ENCODE results near the gene ARL4D.
"Not testable (repeated sequence)": the region's sequence is repeated elsewhere in the genome, so short reads cannot be mapped to it uniquely, and the experiment has no call there.

ARL4D gene

DNA sequence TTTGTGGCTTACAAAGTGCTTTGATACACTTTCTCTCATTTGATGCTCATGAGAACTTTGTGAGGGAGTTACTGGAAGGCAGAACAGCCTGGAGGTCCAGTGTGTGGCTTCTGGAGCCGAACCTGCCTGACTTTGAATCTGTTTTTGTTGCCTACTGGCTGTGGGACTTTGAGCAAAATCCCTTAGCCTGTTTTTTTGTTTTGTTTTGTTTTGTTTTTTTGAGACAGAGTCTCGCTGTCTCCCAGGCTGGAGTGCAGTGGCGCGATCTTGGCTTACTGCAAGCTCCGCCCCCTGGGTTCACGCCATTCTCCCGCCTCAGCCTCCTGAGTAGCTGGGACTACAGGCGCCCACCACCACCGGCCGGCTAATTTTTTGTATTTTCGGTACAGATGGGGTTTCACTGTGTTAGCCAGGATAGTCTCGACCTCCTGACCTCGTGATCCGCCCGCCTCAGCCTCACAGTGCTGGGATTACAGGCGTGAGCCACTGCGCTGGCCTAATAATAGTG is 20.6 kb downstream of the ARL4D start:
- DNase-seq (ENCODE audit: low read depth in 2 of 2, low spot score in 1 of 2) = not testable (repeated sequence)

DNA sequence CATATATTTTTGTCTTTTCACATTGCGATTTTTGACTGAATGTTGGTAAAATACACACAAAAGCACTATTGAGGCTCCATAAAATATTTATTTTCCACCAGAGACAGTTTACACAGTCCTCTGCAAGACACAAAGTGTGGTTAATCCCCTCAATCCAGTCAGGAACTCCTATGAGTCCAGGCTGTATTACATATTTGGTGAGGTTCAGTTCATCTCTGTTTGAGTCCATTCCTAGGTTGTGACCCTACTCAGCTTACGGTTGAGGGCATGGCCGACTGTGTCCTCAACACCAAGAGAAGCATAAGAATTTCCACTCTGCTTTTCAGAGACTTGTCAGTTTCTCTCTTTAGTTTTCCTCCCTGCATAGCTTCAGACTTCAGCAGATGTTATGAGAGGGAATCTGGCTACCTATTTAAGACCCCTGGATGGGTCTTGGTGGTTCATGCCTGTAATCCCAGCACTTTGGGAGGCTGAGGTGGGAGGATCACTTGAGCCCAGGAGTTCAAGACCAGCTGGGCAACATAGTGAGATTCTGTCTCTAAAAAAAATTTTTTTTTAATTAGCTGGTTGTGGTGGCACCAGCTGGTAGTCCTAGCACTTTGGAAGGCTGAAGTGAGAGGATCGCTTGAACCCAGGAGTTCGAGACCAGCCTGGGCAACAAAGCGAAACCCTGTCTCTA is 25.1 kb downstream of the ARL4D start:
- DNase-seq (ENCODE audit: low read depth in 2 of 2, low spot score in 1 of 2) = no peak

DNA sequence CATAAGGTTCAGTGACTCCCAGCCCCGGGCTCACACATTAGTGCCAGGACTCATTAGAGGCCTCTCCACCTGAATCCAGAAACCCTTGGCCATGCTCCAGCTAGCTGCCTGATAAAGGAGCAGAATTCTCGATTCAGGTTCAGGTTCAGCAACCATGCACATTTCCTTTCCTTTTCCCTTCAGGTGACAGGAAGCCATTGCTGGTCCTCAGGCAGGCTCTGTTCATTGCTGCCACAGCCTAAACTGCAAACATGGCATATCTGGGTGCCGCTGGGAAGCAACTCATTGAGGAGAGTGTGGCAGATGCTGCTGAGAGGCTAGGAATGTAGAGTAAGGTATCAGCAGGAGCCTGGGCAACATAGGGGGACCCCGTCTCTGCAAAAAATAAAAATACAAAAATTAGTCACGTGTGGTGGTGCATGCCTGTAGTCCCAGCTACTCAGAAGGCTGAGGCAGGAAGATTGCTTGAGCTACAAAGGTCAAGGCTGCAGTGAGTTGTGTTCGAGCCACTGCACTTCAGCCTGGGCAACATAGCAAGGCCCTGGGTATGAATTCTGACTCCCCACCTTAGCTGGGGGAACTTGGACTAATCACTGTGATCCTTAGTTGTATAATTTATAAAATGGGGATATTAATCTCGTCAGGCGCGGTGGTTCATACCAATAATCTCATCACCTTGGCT is 28.7 kb downstream of the ARL4D start:
- DNase-seq (ENCODE audit: low read depth in 2 of 2, low spot score in 1 of 2) = no peak

DNA sequence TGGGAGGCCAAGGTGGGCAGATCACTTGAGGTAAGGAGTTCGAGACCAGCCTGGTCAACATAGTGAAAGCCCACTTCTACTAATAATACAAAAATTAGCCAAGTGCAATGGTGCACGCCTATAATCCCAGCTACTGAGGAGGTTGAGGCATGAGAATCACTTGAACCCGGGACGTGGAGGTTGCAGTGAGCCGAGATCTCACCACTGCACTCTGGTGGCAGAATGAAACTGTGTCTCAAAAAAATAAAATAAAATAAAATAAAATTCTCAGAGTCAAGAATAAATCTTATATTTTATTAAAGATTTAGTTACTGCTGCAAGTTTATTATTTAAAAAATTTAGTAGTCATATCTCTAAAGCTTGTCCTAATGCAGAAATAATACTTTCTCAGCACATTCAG is 29.7 kb downstream of the ARL4D start:
- no peak for DNase-seq (ENCODE audit: low read depth in 2 of 2, low spot score in 1 of 2)

DNA sequence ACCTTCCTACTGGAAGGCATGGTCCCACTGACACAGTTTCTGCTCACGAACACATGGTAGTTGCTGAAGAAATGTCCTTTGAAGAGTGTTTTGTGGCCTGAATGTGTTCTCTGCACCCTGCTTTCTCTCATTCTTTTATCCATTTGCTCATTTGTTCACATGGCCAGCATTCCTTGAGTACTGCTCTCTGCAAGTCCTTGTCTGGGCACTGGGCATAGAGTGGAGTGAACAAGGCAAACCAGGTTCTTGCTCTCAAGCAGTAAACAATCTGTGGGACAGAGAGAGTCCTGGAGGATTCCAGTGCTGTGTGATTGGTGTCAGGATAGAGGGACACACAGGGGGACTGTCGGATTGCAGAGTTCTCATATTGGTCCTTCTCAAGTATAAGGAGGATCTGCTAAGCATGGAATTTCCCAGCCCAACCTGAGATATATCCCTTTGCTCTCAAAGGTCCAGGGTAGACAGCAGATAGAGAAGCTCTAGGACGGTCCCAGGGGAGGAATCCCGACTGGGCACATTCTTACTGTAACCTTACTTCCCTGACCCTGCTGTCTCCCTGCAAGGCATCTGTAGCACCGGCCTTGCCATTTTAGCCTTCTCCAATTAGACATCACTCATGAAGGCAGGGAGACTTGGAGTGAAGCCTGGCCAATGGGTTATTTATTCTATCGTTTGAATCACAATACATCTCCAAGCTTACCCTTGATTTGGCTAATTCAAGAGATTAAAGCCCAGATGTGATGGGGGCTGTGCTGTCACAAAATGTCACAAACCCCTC is 32.3 kb downstream of the ARL4D start:
- no peak for DNase-seq (ENCODE audit: low read depth in 2 of 2, low spot score in 1 of 2)

DNA sequence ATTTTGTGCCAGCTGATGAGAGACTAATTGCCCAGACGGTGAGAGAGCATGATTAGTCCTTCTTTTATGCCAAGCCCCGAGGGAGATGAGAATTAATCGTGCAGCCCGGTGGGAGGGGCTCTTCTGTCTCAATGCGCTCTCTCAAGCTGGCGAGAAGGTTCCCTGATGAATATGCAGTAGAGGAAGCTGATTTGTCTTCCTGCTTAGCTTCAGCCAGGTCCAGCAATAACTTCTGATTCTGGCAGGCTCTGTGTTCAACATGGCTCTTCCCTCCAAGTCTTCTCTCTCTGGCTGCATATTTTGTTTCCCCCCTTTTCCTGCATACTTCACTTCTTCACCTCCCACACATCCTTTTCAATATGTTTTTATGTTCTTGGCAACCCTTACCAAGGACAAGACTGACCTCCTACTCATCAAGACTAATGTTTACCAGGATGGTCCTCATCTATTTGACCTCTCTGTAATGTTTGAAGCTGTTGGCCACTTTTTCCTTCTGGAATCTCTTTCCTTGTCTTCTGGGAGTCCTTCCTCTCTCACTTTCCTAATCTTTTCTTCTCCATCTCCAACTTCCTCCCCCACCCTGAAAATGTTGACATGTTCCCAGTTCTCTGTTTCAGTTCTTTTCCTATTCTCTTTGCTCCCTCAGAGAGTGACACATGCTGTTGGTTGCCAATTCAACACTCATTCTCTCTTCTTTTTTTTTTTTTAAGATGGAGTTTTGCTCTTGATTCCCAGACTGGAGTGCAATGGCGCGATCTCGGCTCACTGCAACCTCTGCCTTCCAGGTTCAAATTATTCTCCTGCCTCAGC is 33.1 kb downstream of the ARL4D start:
- DNase-seq (ENCODE audit: low read depth in 2 of 2, low spot score in 1 of 2) = no peak

DNA sequence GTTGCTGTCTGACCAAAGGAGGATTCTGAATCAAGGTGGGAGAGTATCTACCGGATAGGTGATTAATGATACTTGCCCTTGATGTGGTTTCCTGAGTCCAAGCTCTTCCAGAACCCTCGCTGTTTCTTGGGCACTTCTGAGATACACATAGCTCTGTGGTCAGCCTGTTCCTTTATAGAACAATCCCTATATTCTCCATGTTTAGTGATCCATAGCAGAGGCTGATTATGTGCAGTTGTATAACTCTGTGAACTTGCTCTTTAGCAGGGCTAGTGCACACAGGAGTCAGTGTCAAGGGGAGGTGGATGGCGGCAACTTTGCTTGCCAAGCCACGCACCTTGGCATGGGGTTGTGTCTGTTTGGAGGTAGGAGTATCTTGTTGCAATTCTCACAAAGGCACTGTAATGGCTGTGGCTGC is 36.1 kb downstream of the ARL4D start:
- DNase-seq (ENCODE audit: low read depth in 2 of 2, low spot score in 1 of 2) = no peak

DNA sequence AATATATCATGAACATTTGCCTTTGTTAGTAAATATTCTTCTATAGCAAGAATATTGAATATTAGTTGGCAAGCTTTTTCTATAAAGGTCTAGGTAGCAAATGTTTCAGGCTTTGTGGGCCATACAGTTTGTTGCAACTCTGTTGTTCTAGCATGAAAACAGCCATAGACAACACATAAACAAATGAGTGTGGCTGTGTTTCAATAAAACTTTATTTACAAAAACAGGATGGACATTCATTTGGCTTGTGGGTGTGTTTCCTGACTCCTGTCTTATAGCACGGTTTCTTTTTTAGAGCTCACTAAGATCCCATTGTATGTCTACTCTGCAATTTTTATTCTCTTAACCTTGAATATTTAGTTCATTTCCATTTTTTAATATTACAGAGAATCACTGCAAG is 39.0 kb downstream of the ARL4D start:
- DNase-seq (ENCODE audit: low read depth in 2 of 2, low spot score in 1 of 2) = no peak

DNA sequence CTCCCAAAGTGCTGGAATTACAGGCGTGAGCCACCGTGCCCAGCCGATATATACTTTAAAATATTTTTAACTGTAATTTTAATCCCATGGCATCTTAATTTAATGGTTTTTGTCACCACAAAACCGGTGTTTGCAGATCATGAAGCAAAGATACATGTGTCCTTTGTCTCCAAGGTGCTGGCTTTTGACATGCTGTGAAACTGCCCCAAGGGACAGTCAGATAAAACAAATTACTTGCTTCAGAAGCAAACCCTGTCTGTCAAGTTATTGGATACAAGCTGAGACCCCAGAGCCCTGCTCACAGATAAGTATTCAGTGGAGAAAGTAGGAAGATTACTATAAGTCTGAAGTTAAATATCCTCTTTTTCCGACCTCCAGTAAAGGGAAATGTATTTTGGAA is 39.8 kb downstream of the ARL4D start:
- DNase-seq (ENCODE audit: low read depth in 2 of 2, low spot score in 1 of 2) = no peak

DNA sequence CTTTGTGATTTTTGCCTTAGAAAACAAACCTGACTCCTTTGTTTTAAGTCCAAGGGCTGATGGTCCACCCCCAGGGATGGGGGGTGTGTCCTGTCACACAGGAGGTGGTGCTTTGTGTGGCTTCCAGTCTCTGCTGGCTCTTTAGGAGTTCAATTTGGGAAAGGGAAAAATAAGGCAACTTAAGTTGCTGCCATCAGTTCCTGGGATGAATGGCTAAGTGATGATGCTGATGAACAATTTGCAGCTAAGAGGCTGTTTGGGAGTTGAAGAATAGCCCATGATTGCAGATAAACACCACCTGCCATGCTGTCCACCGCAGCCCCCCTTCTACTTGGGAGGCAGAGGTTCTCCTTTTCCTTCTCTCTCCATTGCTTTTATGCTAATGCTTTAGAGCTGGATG is 40.2 kb downstream of the ARL4D start:
- DNase-seq (ENCODE audit: low read depth in 2 of 2, low spot score in 1 of 2) = no peak

DNA sequence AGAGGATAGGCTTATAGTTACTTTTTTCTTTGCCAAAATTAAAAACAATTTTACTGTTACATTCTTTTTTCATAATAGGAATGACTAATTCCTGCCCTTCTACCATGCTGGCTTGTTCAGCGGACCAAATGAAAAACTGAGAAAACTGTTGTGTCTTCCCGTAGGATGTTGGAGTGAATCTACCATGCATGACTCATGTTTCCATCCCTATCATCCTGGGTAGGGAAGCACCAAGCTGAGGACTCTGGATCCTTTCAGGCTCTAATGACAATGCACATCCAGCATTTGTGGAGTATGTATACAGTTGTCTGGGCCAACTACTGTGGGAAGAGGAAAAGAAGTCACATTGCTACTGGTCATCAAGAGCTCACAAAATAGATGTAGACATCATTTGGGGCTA is 43.9 kb downstream of the ARL4D start:
- no peak for DNase-seq (ENCODE audit: low read depth in 2 of 2, low spot score in 1 of 2)

DNA sequence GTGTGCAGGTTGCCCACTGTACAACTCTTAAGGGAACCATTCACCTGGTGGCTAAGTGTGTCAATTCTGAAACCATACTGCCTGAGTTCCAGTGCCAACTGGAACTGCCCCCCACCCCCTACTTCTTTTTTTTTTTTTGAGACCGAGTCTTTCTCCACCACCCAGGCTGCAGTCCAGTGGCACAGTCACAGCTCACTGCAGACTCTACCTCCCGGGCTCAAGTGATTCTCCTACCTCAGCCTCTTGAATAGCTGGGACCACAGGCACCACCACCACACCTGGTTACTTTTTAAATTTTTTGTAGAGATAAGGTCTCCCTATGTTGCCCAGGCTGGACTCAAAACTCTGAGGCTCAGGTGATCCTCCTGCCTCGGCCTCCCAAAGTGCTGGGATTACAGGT is 44.6 kb downstream of the ARL4D start:
- DNase-seq (ENCODE audit: low read depth in 2 of 2, low spot score in 1 of 2) = no peak

DNA sequence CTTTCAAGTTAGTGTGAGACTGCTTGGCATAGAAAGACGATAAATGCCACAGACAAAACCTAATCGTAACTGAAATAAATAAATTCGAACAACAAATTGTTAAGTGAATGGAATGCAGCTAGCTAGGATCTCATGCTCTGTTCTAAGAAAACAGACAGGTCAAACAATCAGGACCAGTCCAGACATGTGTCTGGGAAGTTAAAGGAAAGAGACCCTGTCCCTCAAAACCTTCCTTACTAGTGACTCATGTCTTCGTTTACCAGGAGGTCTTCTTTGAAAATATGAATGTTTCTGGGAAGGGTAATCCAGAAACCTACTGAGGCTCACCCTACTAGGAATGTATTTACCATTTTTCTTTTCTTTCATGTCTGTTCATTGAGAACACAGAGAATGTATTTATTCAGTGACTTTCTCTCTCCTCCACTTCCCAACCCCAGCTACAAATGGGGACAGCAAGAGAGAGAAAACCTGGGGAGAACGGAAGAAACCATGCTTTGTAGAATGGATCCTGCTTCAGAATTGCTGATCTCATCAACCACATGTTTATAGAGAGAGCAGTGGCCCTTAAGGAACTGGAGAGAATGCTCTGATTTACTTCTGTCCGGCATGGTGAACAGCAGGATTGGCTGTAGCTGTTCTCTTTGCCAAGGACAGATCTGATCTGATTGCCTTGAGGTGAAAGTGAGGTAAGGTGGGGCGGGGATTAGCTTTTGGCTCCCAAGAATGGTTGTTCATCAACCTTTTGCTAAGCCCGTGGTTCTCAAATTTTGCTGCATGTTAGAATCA is 45.6 kb downstream of the ARL4D start:
- DNase-seq (ENCODE audit: low read depth in 2 of 2, low spot score in 1 of 2) = no peak

DNA sequence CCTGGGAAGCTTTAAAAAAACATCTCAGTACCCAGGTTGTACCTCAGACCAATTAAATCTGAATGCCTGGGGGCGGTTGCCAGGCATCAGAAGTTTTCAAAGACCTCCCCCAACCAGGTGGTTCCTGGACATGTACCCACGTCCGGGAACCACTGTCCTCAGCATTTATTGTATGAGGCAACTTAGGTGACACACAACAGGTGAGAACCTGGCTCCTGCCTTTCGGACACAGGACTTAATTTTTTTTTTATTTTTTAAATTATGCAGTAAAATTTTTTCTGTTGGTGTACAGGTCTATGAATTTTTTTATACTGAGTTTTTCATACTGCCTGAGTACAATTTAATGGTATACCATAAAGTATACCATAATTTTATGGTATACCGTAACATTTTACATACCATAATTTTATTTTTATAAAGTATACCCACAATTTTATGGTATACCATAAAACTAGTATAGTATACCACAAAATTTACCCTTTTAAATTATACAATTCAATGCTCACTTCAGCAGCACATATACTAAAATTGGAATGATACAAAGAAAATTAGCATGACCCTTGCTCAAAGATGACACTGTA is 46.3 kb downstream of the ARL4D start:
- DNase-seq (ENCODE audit: low read depth in 2 of 2, low spot score in 1 of 2) = no peak

DNA sequence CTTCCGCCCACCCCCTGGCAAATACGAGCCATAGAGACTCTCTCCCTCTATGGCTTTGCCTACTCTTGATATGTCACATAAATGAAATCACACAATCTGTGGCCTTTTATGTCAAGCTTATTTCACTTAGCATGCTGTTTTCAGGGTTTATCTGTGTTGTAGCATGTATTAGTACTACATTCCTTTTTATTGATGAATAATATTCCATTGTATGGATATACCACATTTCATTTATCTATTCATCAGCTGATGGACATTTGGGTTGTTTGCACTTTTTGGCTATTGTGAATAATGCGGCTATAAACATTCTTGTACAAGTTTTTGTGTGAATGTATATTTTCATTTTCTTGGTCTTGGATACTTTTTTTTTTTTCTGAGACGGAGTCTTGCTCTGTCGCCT is 48.0 kb downstream of the ARL4D start:
- DNase-seq (ENCODE audit: low read depth in 2 of 2, low spot score in 1 of 2) = no peak

DNA sequence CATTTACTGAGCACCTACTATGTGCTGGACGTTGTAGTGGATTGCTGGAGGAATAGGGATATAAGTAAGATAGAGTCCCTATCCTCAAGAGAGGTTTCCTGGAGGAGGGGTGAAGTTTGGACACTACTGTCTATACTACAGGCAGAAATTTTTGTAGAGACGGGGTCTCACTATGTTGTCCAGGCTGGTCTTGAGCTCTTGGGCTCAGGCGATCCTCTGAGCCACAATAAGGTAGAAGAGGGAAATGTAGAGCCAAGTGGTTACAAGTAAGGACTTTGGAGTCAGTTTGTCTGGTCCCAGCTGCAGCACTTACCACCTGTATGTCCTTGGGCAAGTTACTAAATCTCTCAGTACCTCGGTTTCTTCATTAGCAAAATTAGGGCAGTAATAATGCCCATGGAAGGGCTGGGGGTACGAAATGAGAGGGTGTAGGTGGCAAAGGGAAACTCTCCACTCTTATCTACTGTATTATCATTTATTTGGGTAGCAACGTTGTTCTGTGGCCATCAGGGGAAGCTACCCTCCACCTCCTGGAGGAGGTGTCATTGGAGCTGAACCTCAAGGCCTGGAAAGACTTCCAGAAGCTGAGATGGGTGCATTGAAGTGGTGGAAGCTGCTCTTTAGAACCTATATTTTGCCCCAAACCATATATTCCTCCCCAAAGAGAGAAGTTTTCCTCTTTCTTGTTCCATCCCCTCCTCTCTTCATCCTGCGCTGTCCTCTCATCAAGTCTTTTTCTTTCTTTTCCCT is 50.1 kb downstream of the ARL4D start:
- no peak for DNase-seq (ENCODE audit: low read depth in 2 of 2, low spot score in 1 of 2)

DNA sequence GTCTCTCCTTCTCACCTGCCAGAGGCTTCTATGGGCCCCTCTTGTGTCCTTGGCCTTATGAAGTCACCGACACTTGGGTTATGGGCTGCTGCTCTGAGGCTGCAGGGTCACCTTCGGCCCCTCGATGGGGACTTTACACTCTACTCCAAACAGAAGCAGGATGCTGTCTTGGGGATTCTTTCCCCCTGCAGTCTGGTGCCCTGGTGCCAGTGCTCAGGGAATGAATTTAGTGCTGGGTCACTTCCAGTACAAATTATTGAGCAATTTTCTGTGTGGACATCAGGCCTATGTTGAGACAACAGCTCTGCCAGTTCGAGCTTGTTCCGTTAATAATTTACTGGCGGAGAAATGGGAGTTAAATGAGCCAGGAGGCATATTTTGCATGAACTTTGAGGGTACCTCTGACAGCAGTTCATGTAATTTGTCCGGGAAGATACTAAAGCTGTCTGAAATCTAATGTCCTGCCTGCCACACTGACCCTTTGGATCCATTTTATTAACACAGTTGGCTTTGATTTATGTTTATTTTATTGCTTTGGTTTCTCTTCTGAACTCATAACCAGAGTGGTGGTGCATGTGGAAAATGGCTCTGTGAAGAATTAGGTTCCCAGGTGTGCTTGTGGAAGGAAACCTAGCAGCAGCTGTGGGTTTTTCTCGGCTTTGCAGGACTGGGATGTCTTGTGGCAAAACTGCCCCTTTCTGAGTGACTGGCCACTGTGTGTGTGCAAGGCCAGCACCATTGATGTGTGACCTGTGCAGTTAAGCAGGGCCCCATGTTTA is 50.9 kb downstream of the ARL4D start:
- no peak for DNase-seq (ENCODE audit: low read depth in 2 of 2, low spot score in 1 of 2)

Data from stimulated activated CD8-positive, alpha-beta memory T cell treated with anti-CD3 and anti-CD28 coated beads, Interleukin-4, amount 100 ng/mL, for 4 hours (primary cell).